MM.1S (cell line): ENCODE measurements around the gene TFDP1.

Experiments used
- DNase-seq: peaks from one replicate; pipeline ENCODE4 v3.0.0-alpha.2; 2015
- H2AFZ ChIP-seq: fragments of 300-600 bp; sonication (generic); 2 replicates; pipeline ENCODE4 v1.6.0; 2016; ENCODE audit warnings: antibody characterized with exemption, low read length
- H3F3A ChIP-seq: fragments of 300-600 bp; sonication (generic); 2 replicates; pipeline ENCODE4 v1.6.1; 2016; ENCODE audit warnings: mild to moderate bottlenecking, antibody characterized with exemption, low read length, moderate library complexity, mixed read lengths; ENCODE audit not compliant: insufficient read depth
- H3K27ac ChIP-seq: fragments of 300-600 bp; sonication (generic); 2 replicates; pipeline ENCODE4 v1.5.1; 2016; ENCODE audit warnings: mild to moderate bottlenecking, low read length
- H3K27me3 ChIP-seq: fragments of 300-600 bp; sonication (generic); replicated peaks from 2 replicates; pipeline ENCODE4 v1.6.0; 2016; ENCODE audit warnings: low read length; ENCODE audit not compliant: insufficient read depth
- H3K36me3 ChIP-seq: fragments of 300-600 bp; sonication (generic); replicated peaks from 2 replicates; pipeline ENCODE4 v1.6.1; 2016; ENCODE audit warnings: mild to moderate bottlenecking, low read length, mixed read lengths; ENCODE audit not compliant: insufficient read depth
- H3K4me1 ChIP-seq: fragments of 300-600 bp; sonication (generic); 2 replicates; pipeline ENCODE4 v1.6.1; 2016; ENCODE audit warnings: low read length, mixed read lengths
- H3K4me2 ChIP-seq: fragments of 300-600 bp; sonication (generic); 2 replicates; pipeline ENCODE4 v1.6.0; 2016; ENCODE audit warnings: low read depth, low read length
- H3K4me3 ChIP-seq: fragments of 300-600 bp; sonication (generic); 2 replicates; pipeline ENCODE4 v1.5.1; 2016; ENCODE audit warnings: low read length, mixed read lengths
- H3K79me2 ChIP-seq: fragments of 300-600 bp; sonication (generic); 2 replicates; pipeline ENCODE4 v1.6.1; 2016; ENCODE audit warnings: mixed run types, low read length, mixed read lengths
- H3K9ac ChIP-seq: fragments of 300-600 bp; sonication (generic); 2 replicates; pipeline ENCODE4 v1.6.1; 2016; ENCODE audit warnings: low read length, mixed read lengths
- H3K9me2 ChIP-seq: fragments of 300-600 bp; sonication (generic); replicated peaks from 2 replicates; pipeline ENCODE4 v1.6.1; 2016; ENCODE audit warnings: mild to moderate bottlenecking, low read length, mixed read lengths; ENCODE audit not compliant: insufficient read depth
- H3K9me3 ChIP-seq: fragments of 300-600 bp; sonication (generic); replicated peaks from 2 replicates; pipeline ENCODE4 v1.6.1; 2016; ENCODE audit warnings: mild to moderate bottlenecking, low read length, mixed read lengths; ENCODE audit not compliant: insufficient read depth
- H4K20me1 ChIP-seq: fragments of 300-600 bp; sonication (generic); 2 replicates; pipeline ENCODE4 v1.6.1; 2016; ENCODE audit warnings: mild to moderate bottlenecking, low read length, moderate library complexity, mixed read lengths; ENCODE audit not compliant: insufficient read depth
- CTCF ChIP-seq: fragments of 300-600 bp; sonication (generic); IDR thresholded peaks from 2 replicates; pipeline ENCODE4 v1.5.1; 2016; ENCODE audit warnings: antibody characterized with exemption, low read length, mixed read lengths
- EZH2 ChIP-seq: fragments of 300-600 bp; sonication (generic); optimal IDR thresholded peaks from 2 replicates; pipeline ENCODE3; 2017; ENCODE audit warnings: low read depth, mild to moderate bottlenecking, antibody characterized with exemption, low read length, mixed read lengths
- EZH2phosphoT487 ChIP-seq: fragments of 300-600 bp; sonication (generic); IDR thresholded peaks from 2 replicates; pipeline ENCODE4 v1.6.1; 2018; ENCODE audit warnings: antibody characterized with exemption, low read length

The TFDP1 gene

GRCh38 chr13:113657851-113658741, 73.5 kb downstream of the TFDP1 start, which contains the start of gene ATP4B:
Gene ATP4B (minus strand): TSS chr13:113658198. CDS start chr13:113658144, 54 bp downstream.
- H3K4me2 ChIP-seq, result no peak within 1 kb of the TSS
- H3K4me1 ChIP-seq, result no peaks in the 10 kb centered on the region
- no peaks in the 10 kb centered on the region for H3F3A ChIP-seq
- no peaks in the 10 kb centered on the region for H3K36me3 ChIP-seq
- no peak within 1 kb of the TSS for H3K9ac ChIP-seq
- H3K9me3 ChIP-seq, result no peaks in the 10 kb centered on the region
- no peaks in the 10 kb centered on the region for H3K79me2 ChIP-seq
- H2AFZ ChIP-seq, result no peak within 1 kb of the TSS
- H4K20me1 ChIP-seq, result no peaks in the 10 kb centered on the region
- no peaks in the 10 kb centered on the region; the same call in none of the 2 replicates for H3K27me3 ChIP-seq
- H3K4me3 ChIP-seq, result no peak within 1 kb of the TSS
- no peak for DNase-seq
- no peaks in the 10 kb centered on the region for H3K9me2 ChIP-seq
- H3K27ac ChIP-seq, result no peak within 1 kb of the TSS
- TF ChIP-seq CTCF, result no peak
- TF ChIP-seq EZH2, result no peak
- no peak for TF ChIP-seq EZH2phosphoT487

GRCh38 chr13:113658836-113659235, 74.3 kb downstream of the TFDP1 start:
- no peak overlapping the region for H3K27ac ChIP-seq
- H2AFZ ChIP-seq, result no peak overlapping the region
- no peak for TF ChIP-seq CTCF
- TF ChIP-seq EZH2, result no peak
- no peak for TF ChIP-seq EZH2phosphoT487
- no peaks in the 10 kb centered on the region for H3K9me3 ChIP-seq
- no peaks in the 10 kb centered on the region for H3K79me2 ChIP-seq
- no peaks in the 10 kb centered on the region for H3F3A ChIP-seq
- DNase-seq, result no peak
- H3K27me3 ChIP-seq, result no peaks in the 10 kb centered on the region; the same call in none of the 2 replicates
- H3K4me1 ChIP-seq, result no peaks in the 10 kb centered on the region
- H3K4me2 ChIP-seq, result no peak overlapping the region
- no peaks in the 10 kb centered on the region for H3K36me3 ChIP-seq
- no peaks in the 10 kb centered on the region for H3K9me2 ChIP-seq
- no peaks in the 10 kb centered on the region for H4K20me1 ChIP-seq
- no peak overlapping the region for H3K9ac ChIP-seq
- H3K4me3 ChIP-seq, result no peak overlapping the region

- Histone ChIP-seq H3K9me2 (no peaks in the 10 kb centered on the region), H3K4me1 (no peaks in the 10 kb centered on the region), H3K4me2 (no peak overlapping the region), H3K36me3 (no peaks in the 10 kb centered on the region), H3K9ac (no peak overlapping the region), H3K79me2 (no peaks in the 10 kb centered on the region), H3K27ac (no peak overlapping the region), H4K20me1 (no peaks in the 10 kb centered on the region), H3K4me3 (no peak overlapping the region), H3F3A (no peaks in the 10 kb centered on the region), H3K27me3 (no peaks in the 10 kb centered on the region; the same call in none of the 2 replicates), H2AFZ (no peak overlapping the region), H3K9me3 (no peaks in the 10 kb centered on the region)
- TF ChIP-seq EZH2phosphoT487, result no peak
- no peak for TF ChIP-seq CTCF
- TF ChIP-seq EZH2, result no peak
- no peak for DNase-seq
Measured at GRCh38 chr13:113659337-113659736, 74.8 kb downstream of the TFDP1 start.
